HG02981 (cell line): ENCODE results near the gene PFN3.

Source experiments
- ATAC-seq: cut with Tn5 transposase; IDR thresholded peaks from one replicate; pipeline ENCODE4 v1.9.1; 2021; ENCODE audit warnings: mild to moderate bottlenecking, moderate library complexity; ENCODE audit not compliant: unreplicated experiment

PFN3 gene

DNA sequence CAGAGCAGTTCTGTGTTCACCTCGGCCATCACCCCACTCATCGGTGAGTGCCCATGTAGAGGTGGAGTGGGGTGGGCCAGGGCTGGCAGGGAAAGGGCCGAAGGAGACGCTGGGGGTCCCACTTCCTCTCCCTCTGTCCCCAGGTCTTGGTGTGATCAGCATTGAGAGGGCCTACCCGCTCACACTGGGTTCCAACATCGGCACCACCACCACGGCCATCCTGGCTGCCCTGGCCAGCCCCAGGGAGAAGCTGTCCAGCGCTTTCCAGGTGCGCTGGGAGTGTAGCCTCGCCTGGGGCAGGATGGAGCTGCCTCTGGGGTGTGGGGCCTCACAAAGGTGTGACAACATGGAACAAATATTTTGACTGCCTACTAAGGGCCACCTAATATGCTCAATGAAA, 3.7 kb downstream of the PFN3 start:
- ATAC-seq = no peak

DNA sequence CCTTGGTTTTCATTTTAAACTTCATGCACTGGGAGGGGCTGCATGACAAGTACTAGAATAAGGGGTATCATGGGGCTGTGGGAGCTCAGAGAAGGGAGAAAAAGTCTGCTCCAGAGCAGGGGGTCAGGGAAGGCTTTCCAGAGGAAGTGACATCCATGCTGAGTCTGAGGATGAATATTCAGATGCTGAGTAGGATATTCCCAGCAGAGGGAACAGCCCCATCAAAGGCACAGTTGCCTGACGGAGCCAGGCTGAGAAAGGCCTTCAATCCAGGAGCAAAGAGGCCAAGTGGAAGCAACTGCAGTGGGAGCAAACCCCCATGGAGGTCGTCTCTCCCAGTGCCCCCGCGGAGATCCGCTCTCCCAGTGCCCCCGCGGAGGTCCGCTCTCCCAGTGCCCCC, 4.4 kb downstream of the PFN3 start:
- ATAC-seq = no peak

DNA sequence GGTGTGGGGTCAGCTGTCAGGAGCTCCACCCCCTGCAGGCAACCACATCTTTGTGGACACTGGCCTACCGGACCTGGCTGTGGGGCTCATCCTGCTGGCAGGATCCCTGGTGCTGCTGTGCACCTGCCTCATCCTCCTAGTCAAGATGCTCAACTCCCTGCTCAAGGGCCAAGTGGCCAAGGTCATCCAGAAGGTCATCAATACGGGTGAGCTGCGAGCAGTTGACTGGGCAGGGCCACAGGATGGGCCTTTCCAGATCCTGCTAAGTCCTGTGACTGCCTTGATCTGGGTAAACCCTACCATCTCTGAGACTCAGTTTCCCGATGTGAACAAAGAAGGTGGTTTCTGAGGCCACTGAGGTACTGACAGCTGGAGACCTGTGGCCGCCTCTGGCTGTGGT, 6.5 kb downstream of the PFN3 start:
- ATAC-seq = no peak

GRCh38 chr5:177393206-177393765, 7.2 kb downstream of the PFN3 start:
- no peak for ATAC-seq

DNA sequence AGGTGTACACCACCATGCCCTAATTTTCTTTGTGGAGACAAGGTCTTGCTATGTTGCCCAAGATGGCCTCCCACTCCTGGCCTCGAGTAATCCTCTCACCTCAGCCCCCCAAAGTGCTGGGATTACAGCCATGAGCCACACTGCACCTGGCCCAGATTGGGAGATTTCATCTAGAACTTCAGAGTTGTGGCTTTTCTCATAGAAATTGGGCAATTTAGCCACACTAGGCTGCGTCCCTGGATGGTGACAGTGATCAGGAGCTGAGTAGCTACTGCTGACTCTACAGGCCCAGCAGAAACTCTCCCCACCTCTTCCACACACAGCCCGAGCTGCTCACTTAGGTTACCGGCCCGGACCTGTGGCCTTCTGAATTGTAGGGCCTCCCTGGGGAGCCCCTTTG, 7.7 kb downstream of the PFN3 start:
- no peak for ATAC-seq

GRCh38 chr5:177390363-177391300, 9.8 kb downstream of the PFN3 start:
- peak; percentile 68 for ATAC-seq

DNA sequence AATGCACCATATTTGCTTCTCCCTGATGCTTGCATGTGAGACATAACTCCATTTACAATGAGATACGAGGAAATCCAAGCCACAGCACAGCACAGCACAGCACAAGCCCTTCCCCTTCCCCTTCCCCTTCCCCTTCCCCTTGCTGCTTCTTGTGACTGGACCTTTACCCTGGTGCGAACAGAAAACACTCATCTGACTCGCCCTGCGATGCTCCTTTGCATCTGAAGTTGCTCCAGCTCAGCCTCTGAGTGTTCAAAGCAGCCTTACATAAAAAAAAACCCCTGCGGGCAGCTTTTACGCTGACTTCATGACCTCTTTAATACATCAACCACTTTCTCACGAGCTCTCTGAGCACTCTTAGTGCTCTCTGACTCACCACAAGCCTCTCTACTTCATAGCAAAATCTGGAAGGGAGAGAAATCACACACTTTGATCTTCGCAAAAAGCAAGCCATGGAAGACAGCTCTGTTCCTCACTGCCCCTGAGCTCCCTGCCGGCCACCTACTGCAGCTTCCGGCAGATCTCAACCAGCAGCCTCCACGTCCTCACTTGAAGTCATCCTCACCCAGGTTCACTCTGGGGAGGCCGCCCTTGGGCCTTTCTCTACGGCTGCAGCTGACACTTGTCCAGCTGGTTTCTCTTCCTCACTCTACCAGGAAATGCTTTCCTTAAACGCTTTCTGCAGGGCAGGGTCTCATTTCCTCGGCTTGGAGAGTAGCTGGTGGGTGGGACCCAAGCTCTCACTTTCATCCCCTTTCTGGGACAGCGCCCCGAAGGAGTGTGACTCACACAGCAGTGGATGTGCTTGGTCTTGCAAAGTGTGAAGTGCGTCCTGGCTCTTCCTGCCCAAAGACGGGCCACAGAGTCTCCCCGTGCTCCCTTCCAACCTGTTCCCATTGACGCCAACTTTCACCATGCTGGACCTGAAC, 11.0 kb downstream of the PFN3 start:
- peak; percentile 36 for ATAC-seq

DNA sequence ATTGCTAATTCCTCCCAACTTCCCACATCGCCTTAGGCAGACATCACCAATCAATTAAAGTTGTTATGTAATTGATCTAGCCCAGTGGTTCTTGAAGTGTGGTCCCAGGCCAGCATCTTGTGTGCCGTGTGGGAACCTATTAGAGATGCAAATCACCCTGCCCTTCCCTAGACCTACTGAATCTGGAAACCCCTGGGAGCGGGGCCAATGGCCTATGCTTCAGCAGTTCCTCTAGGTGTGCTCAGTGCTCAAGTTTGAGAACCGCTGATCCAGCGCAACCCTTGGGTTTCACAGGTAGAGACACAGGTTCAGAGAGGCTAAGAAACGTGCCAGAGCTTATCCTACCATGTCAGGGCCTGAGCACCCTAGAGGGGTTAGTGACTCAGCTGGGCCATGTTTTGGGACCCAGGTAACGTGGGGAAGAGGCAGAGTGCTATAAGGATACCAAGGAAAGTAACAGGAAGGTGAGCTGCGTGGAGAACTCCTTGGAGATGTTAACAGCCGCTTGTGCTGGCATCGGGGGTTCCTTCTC, 11.9 kb downstream of the PFN3 start:
- ATAC-seq = no peak

DNA sequence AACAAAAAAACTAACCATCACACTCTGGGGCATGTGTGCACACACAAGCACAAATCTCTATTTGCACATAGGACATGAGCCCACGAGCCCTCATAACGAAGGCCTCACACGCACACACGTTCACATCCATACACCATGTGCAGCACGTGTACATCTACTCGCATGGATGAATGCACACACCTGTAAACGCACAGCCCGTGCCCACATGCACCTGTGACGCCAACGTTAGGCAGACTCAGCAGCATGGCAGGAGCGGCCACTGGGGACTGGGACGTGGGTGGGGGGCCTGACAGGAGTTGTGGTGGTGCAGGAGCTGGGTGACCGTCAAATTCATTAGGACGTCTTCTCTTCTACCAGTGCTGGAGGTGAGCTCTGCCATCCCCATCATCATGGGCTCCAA, 13.1 kb downstream of the PFN3 start:
- ATAC-seq = no peak

GRCh38 chr5:177386542-177386941, 13.9 kb downstream of the PFN3 start:
- no peak for ATAC-seq

DNA sequence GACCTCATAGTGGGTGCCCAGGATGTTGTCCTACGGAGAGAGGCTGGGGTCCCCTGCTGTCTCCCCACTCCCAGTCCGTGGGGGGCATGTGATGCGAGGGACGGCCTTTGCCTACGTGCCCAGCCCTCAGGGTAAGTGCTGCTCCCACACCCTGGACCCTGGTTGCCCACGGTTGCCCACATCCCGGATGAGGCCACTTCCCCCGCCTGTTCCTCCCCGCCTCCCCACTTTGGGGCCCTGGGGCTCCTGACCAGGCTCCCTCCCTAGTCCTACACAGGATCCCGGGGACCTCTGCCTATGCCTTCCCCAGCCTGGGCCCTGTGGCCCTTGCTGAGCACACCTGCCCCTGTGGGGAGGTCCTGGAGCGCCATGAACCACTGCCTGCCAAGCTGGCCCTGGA, 14.7 kb downstream of the PFN3 start:
- ATAC-seq = no peak

GRCh38 chr5:177384134-177384533, 16.3 kb downstream of the PFN3 start, which contains the start of gene SLC34A1:
Gene SLC34A1, plus strand, starts transcription at chr5:177384434. Its CDS starts 1,308 bp downstream, at chr5:177385742.
- ATAC-seq = no peak

GRCh38 chr5:177383181-177383580, 17.3 kb downstream of the PFN3 start:
- ATAC-seq = no peak

DNA sequence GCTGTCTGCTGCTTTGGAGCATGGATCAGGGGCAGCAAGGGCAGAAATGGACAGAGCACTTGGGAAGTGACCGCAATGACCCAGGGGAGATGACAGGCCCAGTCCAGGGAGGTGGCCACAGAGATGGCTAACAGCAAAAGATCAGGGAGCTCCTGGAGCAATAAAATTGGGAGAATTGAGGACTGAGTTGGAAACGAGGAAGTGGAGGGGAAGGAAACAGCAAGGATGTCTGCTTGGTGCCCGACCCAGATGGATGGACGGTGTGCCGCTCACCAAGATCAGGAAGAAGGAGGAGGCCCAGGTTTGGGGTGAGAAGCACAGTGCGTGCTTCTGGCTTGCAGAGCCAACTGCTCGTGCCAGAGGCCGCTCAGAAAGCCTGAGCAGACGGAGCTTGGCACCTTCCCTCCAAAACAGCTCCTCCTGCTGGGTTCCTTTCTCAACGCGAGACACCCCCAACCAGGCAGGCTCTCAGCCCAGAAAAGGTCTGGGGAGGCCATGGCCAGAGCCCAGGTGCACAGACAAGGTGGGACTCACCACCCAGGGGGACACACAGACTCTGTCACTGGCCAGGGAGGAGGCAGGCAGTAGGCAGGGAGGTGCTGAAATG, 17.9 kb downstream of the PFN3 start:
- no peak for ATAC-seq

GRCh38 chr5:177380805-177381126, 19.7 kb downstream of the PFN3 start:
- no peak for ATAC-seq

DNA sequence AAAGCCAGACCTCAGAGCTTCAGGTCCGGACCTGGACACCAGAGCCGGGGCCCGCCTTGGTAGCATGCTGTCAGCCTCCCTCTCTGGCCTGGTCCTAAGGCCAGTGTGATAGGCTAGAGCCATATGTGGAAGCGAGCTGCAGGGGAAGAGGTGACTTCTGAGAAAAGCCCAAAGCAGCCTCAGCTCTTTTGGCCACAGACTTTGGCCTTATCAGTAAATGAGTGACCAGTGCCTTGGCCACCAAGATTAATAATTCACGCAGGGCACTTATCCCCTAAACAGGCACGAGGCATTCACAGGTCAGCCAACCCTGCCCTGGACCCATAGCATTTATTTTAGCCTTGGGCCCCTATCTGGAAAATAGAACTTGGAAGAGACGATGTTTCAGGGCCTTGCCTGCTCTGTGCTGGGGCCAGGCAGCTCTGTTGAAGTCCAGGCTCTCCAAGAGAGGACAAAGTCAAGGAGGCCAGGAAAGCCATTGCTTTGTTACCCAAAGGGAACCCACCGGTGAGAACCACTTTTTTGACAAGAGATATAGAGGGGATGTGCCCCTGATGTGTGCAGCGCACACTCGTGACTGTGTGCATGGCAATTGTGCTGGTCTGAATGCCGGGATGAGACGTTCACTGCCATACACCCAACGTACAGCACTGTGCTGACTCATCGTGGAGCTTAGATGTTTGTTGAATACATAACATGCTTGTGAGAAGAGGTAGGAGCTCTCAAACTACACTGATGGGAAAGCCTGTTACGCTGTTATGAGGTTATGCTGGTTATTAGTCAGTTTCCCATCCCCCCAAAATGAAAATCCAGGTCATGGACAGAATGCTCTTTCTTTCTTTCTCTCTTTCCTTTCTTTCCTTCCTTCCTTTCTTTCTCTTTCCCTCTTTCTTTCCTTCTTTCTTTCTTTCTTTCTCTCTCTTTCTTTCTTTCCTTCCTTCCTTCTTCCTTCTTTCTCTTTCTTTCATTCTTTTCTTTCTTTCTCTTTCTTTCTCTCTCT, 21.3 kb downstream of the PFN3 start:
- peak; percentile 68 for ATAC-seq

DNA sequence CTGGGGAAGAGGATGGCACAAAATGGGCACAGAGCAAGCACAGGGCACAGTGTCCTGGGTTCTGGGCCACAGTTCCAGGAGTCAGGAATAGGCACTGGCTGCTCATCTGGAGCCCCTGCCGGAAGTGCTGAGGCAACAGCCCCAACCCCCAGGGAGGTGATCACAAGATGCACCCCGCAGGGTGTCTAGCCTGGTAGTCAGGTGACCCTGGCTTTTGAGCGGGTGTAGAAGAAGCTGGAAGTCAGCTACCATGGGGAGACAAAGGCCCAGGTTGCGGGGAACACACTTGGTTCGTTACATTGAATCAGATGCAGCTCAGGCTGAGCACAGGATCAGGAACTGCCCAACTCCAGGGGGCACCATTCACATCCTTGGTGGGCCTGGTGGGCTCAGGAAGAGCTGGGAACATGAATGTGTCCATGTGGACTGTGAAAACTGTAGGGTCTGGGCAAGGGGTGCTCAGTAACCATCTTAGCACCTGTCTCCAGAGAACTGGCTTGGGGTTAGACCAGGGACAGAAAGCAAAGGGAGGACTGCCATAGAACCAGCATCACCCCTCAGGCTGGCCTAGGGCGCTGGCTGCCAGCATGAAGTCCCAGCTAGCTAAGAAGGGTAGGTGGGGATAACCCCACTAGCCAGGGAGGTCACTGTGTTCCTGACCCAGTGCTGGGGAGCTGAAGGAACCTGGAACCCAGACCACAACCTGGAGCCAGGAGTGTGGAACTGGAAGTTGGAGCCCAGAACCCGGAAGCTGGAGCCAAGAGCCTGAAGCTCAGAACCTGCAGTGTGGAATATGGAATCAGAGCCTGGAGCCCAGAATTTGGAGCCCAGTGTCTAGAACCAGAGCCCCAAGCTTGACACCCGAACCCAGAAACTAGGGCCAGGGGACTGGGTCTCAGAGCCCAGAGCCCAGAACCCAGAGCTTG, 22.3 kb downstream of the PFN3 start:
- no peak for ATAC-seq

DNA sequence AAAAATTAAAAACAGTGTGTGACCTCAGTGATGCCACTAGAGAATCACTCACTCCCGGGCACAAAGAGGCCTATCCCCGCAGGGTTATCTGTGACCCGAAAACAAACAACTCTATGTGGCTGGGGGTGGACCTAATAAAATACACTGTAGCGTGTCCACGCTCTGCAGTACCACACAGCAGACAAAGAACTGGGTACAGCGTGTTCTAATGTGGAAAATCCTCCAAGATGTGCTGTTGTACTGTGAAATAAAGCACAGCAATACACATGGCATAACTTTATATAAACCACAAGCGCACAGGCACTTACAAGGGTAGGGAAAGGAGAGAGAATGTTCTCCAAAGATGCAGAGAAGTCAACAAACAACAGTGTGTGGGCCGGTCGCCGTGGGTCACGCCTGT, 24.4 kb downstream of the PFN3 start:
- ATAC-seq = no peak
